Fibroblast of lung (primary cell): ENCODE data around the gene CDKAL1.

ENCODE experiments used
- CTCF ChIP-seq, 2 donors: IDR thresholded peaks in 1 of 2; conservative IDR thresholded peaks in 1 of 2; 1 replicate in 1 of 2; 2 replicates in 1 of 2; pipeline ENCODE4 v1.5.1; 2011 to 2012; ENCODE audit warnings: low read length in 2 of 2, control low read depth in 1 of 2, inconsistent platforms in 1 of 2, low read depth in 1 of 2, mild to moderate bottlenecking in 1 of 2
- EZH2 ChIP-seq: IDR thresholded peaks from 2 replicates; pipeline ENCODE4 v1.5.1; 2012; ENCODE audit warnings: low read length, control low read depth, mild to moderate bottlenecking; ENCODE audit errors: missing control alignments

GRCh38 chr6:20932284-20932683 is 398.0 kb downstream of the CDKAL1 start:
- TF ChIP-seq CTCF (conservative IDR thresholded peaks at IDR 0.05 in 1 of 2, IDR thresholded peaks at IDR 0.05 in 1 of 2; ENCODE audit: low read depth in 1 of 2, low read length in 2 of 2) (no peak), EZH2 (no peak)
